ENCODE results near the gene CLMN. TPM values are rescaled to one million over a fixed set of nuclear protein-coding genes. Genes with fewer than 3 reads are reported as not detected.

The CLMN gene
- total and polyA plus RNA-seq, 2 donors (not counting 1 experiment from before 2014, with no cell fraction given): 9.6 to 51.5 TPM

GRCh38 chr14:95273001-95273978, 46.4 kb downstream of the CLMN start:
- H3K9ac ChIP-seq (ENCODE audit: low read length): no peak overlapping the region
- intact Hi-C loops (cut with micrococcal nuclease): no loop called here
- no peak overlapping the region for H3K4me2 ChIP-seq (replicated peaks; ENCODE audit: low read depth, low read length, poor library complexity, severe bottlenecking)

More at GRCh38 chr14:95273001-95273978, 46.4 kb downstream of the CLMN start:
- no peaks in the 10 kb centered on the region for H3K27me3 Mint-ChIP-seq
- H3K4me3 ChIP-seq (ENCODE audit: control extremely low read depth in 1 of 5, extremely low read depth in 1 of 5, insufficient read depth in 1 of 5, low read depth in 2 of 5, low read length in 4 of 5): no peak overlapping the region
- H3K79me2 ChIP-seq (ENCODE audit: control insufficient read depth, insufficient read depth, low read length): peaks cover 17% of the 10 kb centered on the region
- peaks cover 16% of the 10 kb centered on the region for H3K4me1 Mint-ChIP-seq
- peaks cover 0 to 7% of the 10 kb centered on the region in 2 donors for H3K4me1 ChIP-seq (ENCODE audit: control insufficient read depth in 2 of 2, insufficient read depth in 2 of 2, low read length in 2 of 2)
- ChIA-PET CTCF (interaction anchor here (0.5 kb wide), 1 partner anchor 61 kb away, joined by 4 read pairs; no protein-coding TSS in a partner anchor), POLR2A (no interaction called here)
- WGBS (ENCODE audit: insufficient coverage): 98% methylated on average over 13 of the region's 17 CpGs
- no peaks in the 10 kb centered on the region for H3K9me3 Mint-ChIP-seq (ENCODE audit: insufficient read depth)
- no peak overlapping the region for H2AFZ ChIP-seq (ENCODE audit: insufficient read depth, low read depth, low read length, poor library complexity, severe bottlenecking)
- DNase-seq (no peak), ATAC-seq (ENCODE audit: low read depth) (no peak)
- H3K4me3 Mint-ChIP-seq: no peak overlapping the region
- H3K27me3 ChIP-seq (replicated peaks in 1 of 4; ENCODE audit: control extremely low read depth in 1 of 4, control insufficient read depth in 3 of 4, insufficient read depth in 4 of 4, low read length in 3 of 4): no peaks in the 10 kb centered on the region
- no peak overlapping the region for H3K27ac Mint-ChIP-seq
- H3K36me3 ChIP-seq (replicated peaks in 1 of 2; ENCODE audit: control extremely low read depth in 1 of 2, control insufficient read depth in 1 of 2, extremely low read depth in 1 of 2, insufficient read depth in 2 of 2, low read length in 1 of 2): no peaks in the 10 kb centered on the region
- no peaks in the 10 kb centered on the region for H4K20me1 ChIP-seq (ENCODE audit: control insufficient read depth, insufficient read depth, low read length, poor library complexity, severe bottlenecking)
- H3K27ac ChIP-seq (ENCODE audit: low read length in 2 of 2): no peak overlapping the region
- TF ChIP-seq CTCF (IDR thresholded peaks at IDR 0.05) (no peak), EZH2 (IDR thresholded peaks at IDR 0.05; ENCODE audit: borderline replicate concordance, insufficient read depth, low read depth, low read length, poor library complexity, severe bottlenecking) (no peak)
- no peaks in the 10 kb centered on the region for H3K9me3 ChIP-seq (ENCODE audit: control extremely low read depth in 1 of 3, control insufficient read depth in 2 of 3, insufficient read depth in 1 of 3, low read length in 2 of 3)
